ENCODE results near the gene MRPS5.

- no peak for TF ChIP-seq CTCF (IDR thresholded peaks at IDR 0.05)
- no peak for TF ChIP-seq POLR2A (IDR thresholded peaks at IDR 0.05)
Observed at GRCh38 chr2:95049961-95050360, 71.6 kb downstream of the MRPS5 start.
